ENCODE measurements around the gene CCL11. TPM values are rescaled to one million over a fixed set of nuclear protein-coding genes. Genes with fewer than 3 reads are reported as not detected.

Gene CCL11
- total RNA-seq, 3 donors from 2014 or later (not counting 1 experiment from before 2014, with no cell fraction given): not detected

DNA sequence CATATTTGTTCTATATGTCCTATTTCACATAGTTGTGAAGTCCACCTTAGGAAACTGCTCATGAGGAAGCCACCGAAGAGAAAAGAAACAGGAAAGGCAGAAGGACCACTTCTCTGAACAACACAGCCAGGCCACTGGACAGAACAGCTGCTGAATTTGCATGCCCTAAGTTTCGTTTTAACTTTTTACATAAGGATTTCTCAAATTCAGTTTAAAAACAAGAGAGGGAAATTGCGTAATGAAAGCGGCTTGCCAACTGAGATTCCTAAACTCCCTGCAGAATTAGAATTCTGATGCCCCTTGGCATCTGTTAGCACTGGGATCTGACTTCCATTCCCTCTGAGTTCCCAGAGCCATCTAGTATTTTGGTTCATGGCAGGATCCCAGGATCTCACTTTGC is 28.7 kb downstream of the CCL11 start:
- H3K27me3 Mint-ChIP-seq (ENCODE audit: low read depth in 2 of 2): peaks cover 20 to 30% of the 10 kb centered on the region in 2 donors
- H3K4me3 ChIP-seq (ENCODE audit: low read length): no peak overlapping the region
- H3K27me3 ChIP-seq (ENCODE audit: control insufficient read depth, insufficient read depth, low read length): no peaks in the 10 kb centered on the region
- no peaks in the 10 kb centered on the region for H3K4me1 ChIP-seq (ENCODE audit: control insufficient read depth, insufficient read depth, low read length)
- H3K36me3 Mint-ChIP-seq: no peaks in the 10 kb centered on the region
- no peak for ATAC-seq
- no peak overlapping the region for H3K27ac ChIP-seq (ENCODE audit: low read length)
- 33% methylated on average over 4 of the region's 4 CpGs for WGBS (ENCODE audit: insufficient coverage)
- no peaks in the 10 kb centered on the region for H3K9me3 Mint-ChIP-seq
- DNase-seq: no peak
- intact Hi-C loops (cut with micrococcal nuclease): no loop called here
- TF ChIP-seq CTCF (IDR thresholded peaks at IDR 0.05): no peak
- H3K4me3 Mint-ChIP-seq: no peak overlapping the region
- no peaks in the 10 kb centered on the region for H3K9me3 ChIP-seq (ENCODE audit: control insufficient read depth, insufficient read depth, low read length)
- no peak overlapping the region for H3K27ac Mint-ChIP-seq
- no peaks in the 10 kb centered on the region for H3K4me1 Mint-ChIP-seq
- no peaks in the 10 kb centered on the region for H3K36me3 ChIP-seq (ENCODE audit: control insufficient read depth, insufficient read depth, low read length)

DNA sequence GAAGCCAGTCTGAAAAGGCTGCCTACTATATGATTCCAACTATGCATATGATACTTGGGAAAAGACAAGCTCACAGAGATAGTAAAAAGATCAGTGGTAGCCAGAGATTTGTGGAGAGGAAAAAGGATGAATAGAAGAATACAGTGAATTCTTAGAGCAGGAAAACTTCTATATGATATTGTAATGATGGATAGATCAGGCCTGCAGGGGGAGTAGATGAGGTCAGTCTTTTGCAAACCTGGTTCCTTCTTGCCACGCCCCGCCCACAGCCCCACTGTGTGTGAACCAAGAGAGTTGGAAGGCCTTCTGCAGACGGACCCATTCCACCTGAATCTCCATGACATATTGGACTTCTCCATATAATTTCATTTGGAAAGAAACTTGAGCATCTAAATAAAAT is 32.9 kb downstream of the CCL11 start:
- WGBS (ENCODE audit: insufficient coverage): 67% methylated on average over 3 of the region's 3 CpGs
- Histone ChIP-seq H3K4me1 (ENCODE audit: control insufficient read depth, insufficient read depth, low read length) (no peaks in the 10 kb centered on the region), H3K27me3 (ENCODE audit: control insufficient read depth, insufficient read depth, low read length) (no peaks in the 10 kb centered on the region), H3K9me3 (ENCODE audit: control insufficient read depth, insufficient read depth, low read length) (no peaks in the 10 kb centered on the region), H3K36me3 (ENCODE audit: control insufficient read depth, insufficient read depth, low read length) (no peaks in the 10 kb centered on the region), H3K4me3 (ENCODE audit: low read length) (no peak overlapping the region), H3K27ac (ENCODE audit: low read length) (no peak overlapping the region)
- no peak for DNase-seq
- Mint-ChIP-seq H3K9me3 (no peaks in the 10 kb centered on the region), H3K27ac (no peak overlapping the region), H3K4me3 (no peak overlapping the region), H3K36me3 (no peaks in the 10 kb centered on the region), H3K27me3 (ENCODE audit: low read depth in 2 of 2) (peaks cover 18 to 37% of the 10 kb centered on the region in 2 donors), H3K4me1 (no peaks in the 10 kb centered on the region)
- intact Hi-C loops (cut with micrococcal nuclease): no loop called here
- peak in 1 of 3 donors; percentile 41 for ATAC-seq
- no peak for TF ChIP-seq CTCF (IDR thresholded peaks at IDR 0.05)

DNA sequence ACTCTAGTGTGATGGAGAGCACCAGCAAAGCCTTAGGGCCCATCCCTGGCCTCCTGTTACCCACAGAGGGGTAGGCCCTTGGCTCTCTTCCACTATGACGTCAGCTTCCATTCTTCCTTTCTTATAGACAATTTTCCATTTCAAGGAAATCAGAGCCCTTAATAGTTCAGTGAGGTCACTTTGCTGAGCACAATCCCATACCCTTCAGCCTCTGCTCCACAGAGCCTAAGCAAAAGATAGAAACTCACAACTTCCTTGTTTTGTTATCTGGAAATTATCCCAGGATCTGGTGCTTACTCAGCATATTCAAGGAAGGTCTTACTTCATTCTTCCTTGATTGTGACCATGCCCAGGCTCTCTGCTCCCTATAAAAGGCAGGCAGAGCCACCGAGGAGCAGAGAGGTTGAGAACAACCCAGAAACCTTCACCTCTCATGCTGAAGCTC is 33.5 kb downstream of the CCL11 start, which contains the start of gene CCL8:
Gene CCL8, plus strand, starts transcription at position 397 of the 445 bp plus-strand sequence. CDS start 67 bp downstream, outside the sequence.
- no peak for ATAC-seq
- no peak within 1 kb of the TSS for H3K27ac Mint-ChIP-seq

More for the DNA sequence above, 33.5 kb downstream of the CCL11 start, which contains the start of gene CCL8:
- Histone ChIP-seq H3K9me3 (ENCODE audit: control insufficient read depth, insufficient read depth, low read length) (no peaks in the 10 kb centered on the region), H3K27me3 (ENCODE audit: control insufficient read depth, insufficient read depth, low read length) (no peaks in the 10 kb centered on the region), H3K27ac (ENCODE audit: low read length) (no peak within 1 kb of the TSS), H3K36me3 (ENCODE audit: control insufficient read depth, insufficient read depth, low read length) (no peaks in the 10 kb centered on the region), H3K4me1 (ENCODE audit: control insufficient read depth, insufficient read depth, low read length) (no peaks in the 10 kb centered on the region), H3K4me3 (ENCODE audit: low read length) (no peak within 1 kb of the TSS)
- no peaks in the 10 kb centered on the region for H3K4me1 Mint-ChIP-seq
- H3K9me3 Mint-ChIP-seq: peaks cover 0 to 3% of the 10 kb centered on the region in 2 donors
- DNase-seq: no peak
- no peak for TF ChIP-seq CTCF (IDR thresholded peaks at IDR 0.05)
- H3K36me3 Mint-ChIP-seq: peaks cover under 1% of the 10 kb centered on the region
- intact Hi-C loops (cut with micrococcal nuclease): no loop called here
- 77% methylated on average over 2 of the region's 2 CpGs for WGBS (ENCODE audit: insufficient coverage)
- H3K27me3 Mint-ChIP-seq (ENCODE audit: low read depth in 2 of 2): peaks cover 15 to 35% of the 10 kb centered on the region in 2 donors
- H3K4me3 Mint-ChIP-seq: no peak within 1 kb of the TSS

Data from natural killer cell (primary cell).